ENCODE results near the gene RAB31.

DNA sequence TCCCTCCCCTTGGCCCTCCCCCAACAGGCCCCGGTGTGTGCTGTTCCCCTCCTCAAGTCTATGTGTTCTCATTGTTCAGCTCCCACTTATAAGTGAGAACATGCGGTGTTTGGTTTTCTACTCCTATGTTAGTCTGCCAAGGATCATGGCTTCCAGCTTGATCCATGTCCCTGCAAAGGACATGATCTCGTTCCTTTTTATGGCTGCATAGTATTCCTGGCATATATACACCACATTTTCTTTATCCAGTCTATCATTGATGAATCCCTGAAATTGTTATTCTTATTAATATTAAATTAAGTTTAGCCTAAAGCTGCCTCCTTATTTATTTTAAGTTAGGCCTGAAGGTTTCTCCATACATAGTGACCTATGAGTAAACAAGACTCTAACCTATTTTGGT is 18.8 kb upstream of the RAB31 start:
- TF ChIP-seq, protein P1, sequence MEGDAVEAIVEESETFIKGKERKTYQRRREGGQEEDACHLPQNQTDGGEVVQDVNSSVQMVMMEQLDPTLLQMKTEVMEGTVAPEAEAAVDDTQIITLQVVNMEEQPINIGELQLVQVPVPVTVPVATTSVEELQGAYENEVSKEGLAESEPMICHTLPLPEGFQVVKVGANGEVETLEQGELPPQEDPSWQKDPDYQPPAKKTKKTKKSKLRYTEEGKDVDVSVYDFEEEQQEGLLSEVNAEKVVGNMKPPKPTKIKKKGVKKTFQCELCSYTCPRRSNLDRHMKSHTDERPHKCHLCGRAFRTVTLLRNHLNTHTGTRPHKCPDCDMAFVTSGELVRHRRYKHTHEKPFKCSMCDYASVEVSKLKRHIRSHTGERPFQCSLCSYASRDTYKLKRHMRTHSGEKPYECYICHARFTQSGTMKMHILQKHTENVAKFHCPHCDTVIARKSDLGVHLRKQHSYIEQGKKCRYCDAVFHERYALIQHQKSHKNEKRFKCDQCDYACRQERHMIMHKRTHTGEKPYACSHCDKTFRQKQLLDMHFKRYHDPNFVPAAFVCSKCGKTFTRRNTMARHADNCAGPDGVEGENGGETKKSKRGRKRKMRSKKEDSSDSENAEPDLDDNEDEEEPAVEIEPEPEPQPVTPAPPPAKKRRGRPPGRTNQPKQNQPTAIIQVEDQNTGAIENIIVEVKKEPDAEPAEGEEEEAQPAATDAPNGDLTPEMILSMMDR (IDR thresholded peaks at IDR 0.05), result no peak
- TF ChIP-seq POLR2A (IDR thresholded peaks at IDR 0.05), result no peak

All from testis (tissue), 2 donors.